ENCODE data around the gene RNASE12.

The RNASE12 gene

GRCh38 chr14:20611277-20611676 lies 20.1 kb upstream of the RNASE12 start:
- TF ChIP-seq, protein P1, sequence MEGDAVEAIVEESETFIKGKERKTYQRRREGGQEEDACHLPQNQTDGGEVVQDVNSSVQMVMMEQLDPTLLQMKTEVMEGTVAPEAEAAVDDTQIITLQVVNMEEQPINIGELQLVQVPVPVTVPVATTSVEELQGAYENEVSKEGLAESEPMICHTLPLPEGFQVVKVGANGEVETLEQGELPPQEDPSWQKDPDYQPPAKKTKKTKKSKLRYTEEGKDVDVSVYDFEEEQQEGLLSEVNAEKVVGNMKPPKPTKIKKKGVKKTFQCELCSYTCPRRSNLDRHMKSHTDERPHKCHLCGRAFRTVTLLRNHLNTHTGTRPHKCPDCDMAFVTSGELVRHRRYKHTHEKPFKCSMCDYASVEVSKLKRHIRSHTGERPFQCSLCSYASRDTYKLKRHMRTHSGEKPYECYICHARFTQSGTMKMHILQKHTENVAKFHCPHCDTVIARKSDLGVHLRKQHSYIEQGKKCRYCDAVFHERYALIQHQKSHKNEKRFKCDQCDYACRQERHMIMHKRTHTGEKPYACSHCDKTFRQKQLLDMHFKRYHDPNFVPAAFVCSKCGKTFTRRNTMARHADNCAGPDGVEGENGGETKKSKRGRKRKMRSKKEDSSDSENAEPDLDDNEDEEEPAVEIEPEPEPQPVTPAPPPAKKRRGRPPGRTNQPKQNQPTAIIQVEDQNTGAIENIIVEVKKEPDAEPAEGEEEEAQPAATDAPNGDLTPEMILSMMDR (conservative IDR thresholded peaks at IDR 0.05; ENCODE audit: low read depth, low read length) = no peak
- Histone ChIP-seq H3K4me2 (peak overlapping the region; percentile 40; the same call in 1 of the 2 replicates), H3K27me3 (ENCODE audit: insufficient read depth, low read depth) (no peaks in the 10 kb centered on the region), H3K4me1 (ENCODE audit: low read depth, poor library complexity, severe bottlenecking) (peaks cover 33% of the 10 kb centered on the region), H3K27ac (no peak overlapping the region), H4K20me1 (ENCODE audit: insufficient read depth) (no peaks in the 10 kb centered on the region), H3K4me3 (IDR thresholded peaks at IDR 0.05; ENCODE audit: insufficient read depth, low read depth, low read length) (no peak overlapping the region), H3K9ac (no peak overlapping the region), H2AFZ (ENCODE audit: low read depth) (no peak overlapping the region), H3K79me2 (ENCODE audit: insufficient read depth, low read depth) (no peaks in the 10 kb centered on the region), H3K36me3 (ENCODE audit: insufficient read depth) (no peaks in the 10 kb centered on the region)

GRCh38 chr14:20610002-20610765 lies 19.0 kb upstream of the RNASE12 start:
- peak overlapping the region; percentile 40 for H3K4me2 ChIP-seq
- TF ChIP-seq, protein P1 (conservative IDR thresholded peaks at IDR 0.05; ENCODE audit: low read depth, low read length) = no peak
- H3K36me3 ChIP-seq (ENCODE audit: insufficient read depth) = no peaks in the 10 kb centered on the region
- H3K4me1 ChIP-seq (ENCODE audit: low read depth, poor library complexity, severe bottlenecking) = peaks cover 33% of the 10 kb centered on the region
- H3K9ac ChIP-seq = peak overlapping the region; percentile 27; the same call in 1 of the 2 replicates
- no peaks in the 10 kb centered on the region for H3K27me3 ChIP-seq (ENCODE audit: insufficient read depth, low read depth)
- no peak overlapping the region for H3K4me3 ChIP-seq (IDR thresholded peaks at IDR 0.05; ENCODE audit: insufficient read depth, low read depth, low read length)
- H4K20me1 ChIP-seq (ENCODE audit: insufficient read depth) = no peaks in the 10 kb centered on the region
- no peaks in the 10 kb centered on the region for H3K79me2 ChIP-seq (ENCODE audit: insufficient read depth, low read depth)
- peak overlapping the region; percentile 84 for H2AFZ ChIP-seq (ENCODE audit: low read depth)
- H3K27ac ChIP-seq = no peak overlapping the region

- Histone ChIP-seq H3K4me1 (ENCODE audit: low read depth, poor library complexity, severe bottlenecking) (peaks cover 29% of the 10 kb centered on the region), H4K20me1 (ENCODE audit: insufficient read depth) (no peaks in the 10 kb centered on the region), H3K27ac (no peak overlapping the region), H3K36me3 (ENCODE audit: insufficient read depth) (no peaks in the 10 kb centered on the region), H3K9ac (peak overlapping the region; percentile 27; the same call in 1 of the 2 replicates), H3K79me2 (ENCODE audit: insufficient read depth, low read depth) (no peaks in the 10 kb centered on the region), H3K4me2 (peak overlapping the region; percentile 40; the same call in 1 of the 2 replicates), H3K27me3 (ENCODE audit: insufficient read depth, low read depth) (no peaks in the 10 kb centered on the region), H2AFZ (ENCODE audit: low read depth) (peak overlapping the region; percentile 84), H3K4me3 (IDR thresholded peaks at IDR 0.05; ENCODE audit: insufficient read depth, low read depth, low read length) (no peak overlapping the region)
- TF ChIP-seq, protein P1 (conservative IDR thresholded peaks at IDR 0.05; ENCODE audit: low read depth, low read length) = peak; percentile 86
These were observed 18.2 kb upstream of the RNASE12 start for GRCh38 chr14:20609215-20610001.

DNA sequence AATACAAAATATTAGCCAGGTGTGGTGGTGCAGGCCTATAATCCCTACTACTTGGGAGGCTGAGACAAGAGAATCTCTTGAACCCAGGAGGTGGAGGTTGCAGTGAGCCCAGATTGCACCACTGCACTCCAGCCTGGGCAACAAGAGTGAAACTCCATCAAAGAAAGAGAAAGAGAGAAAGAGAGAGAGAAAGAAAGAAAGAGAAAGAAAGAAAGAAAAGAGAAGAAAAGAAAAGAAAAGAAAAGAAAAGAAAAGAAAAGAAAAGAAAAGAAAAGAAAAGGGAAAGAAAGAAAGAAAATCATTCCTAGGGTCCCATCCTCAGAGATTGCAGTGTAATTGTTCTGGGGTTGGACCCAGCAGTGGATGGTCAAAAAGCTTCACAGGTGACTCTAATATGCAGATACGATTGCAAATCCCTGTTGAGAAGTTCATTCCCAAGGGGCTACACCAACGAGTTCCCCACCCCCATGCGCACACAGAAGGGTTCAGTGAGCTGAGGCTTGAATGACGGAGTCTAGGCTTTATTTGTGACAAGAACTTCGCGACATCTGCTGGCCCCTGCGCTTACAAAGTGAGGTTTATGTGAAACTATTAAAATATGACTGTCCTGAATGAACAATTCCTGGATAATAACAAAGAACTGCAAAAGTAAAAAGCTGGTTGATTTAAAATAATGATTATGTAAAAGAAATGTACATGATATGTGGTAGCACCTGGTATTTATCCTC lies 17.4 kb upstream of the RNASE12 start:
- no peaks in the 10 kb centered on the region for H3K27me3 ChIP-seq (ENCODE audit: insufficient read depth, low read depth)
- H3K4me1 ChIP-seq (ENCODE audit: low read depth, poor library complexity, severe bottlenecking) = peaks cover 29% of the 10 kb centered on the region
- H3K27ac ChIP-seq = no peak overlapping the region
- no peaks in the 10 kb centered on the region for H4K20me1 ChIP-seq (ENCODE audit: insufficient read depth)
- TF ChIP-seq, protein P1 (conservative IDR thresholded peaks at IDR 0.05; ENCODE audit: low read depth, low read length) = no peak
- H3K9ac ChIP-seq = no peak overlapping the region
- no peaks in the 10 kb centered on the region for H3K36me3 ChIP-seq (ENCODE audit: insufficient read depth)
- peak overlapping the region; percentile 21; the same call in 1 of the 2 replicates for H3K4me2 ChIP-seq
- no peak overlapping the region for H3K4me3 ChIP-seq (IDR thresholded peaks at IDR 0.05; ENCODE audit: insufficient read depth, low read depth, low read length)
- no peaks in the 10 kb centered on the region for H3K79me2 ChIP-seq (ENCODE audit: insufficient read depth, low read depth)
- no peak overlapping the region for H2AFZ ChIP-seq (ENCODE audit: low read depth)
